Measurements from ENCODE around the gene EML6. TPM values are rescaled to one million over a fixed set of nuclear protein-coding genes. Genes with fewer than 3 reads are reported as not detected.

Gene EML6
- total RNA-seq, 1 donor from 2014 or later = 1.1 TPM

DNA sequence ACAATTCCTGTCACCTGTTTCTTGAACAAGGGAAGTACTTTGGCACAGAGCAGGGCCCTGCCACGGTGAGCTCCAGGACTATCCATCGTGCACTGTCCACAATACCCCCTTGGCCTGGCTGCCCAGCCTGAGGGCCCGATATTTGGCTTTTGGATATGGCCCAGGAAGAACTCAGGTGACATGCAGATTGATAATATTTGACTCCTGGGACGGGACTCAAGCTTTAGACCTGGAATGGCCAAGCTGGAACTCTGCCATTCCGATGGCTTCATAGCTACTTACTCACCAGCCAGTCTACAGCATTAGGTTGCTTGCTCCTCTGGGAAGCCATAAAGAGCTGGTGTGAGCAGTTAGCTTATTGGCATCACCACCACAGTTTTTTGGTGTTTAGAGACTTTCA is 26.6 kb downstream of the EML6 start:
- H3K9me3 Mint-ChIP-seq (ENCODE audit: unreplicated experiment) = no peaks in the 10 kb centered on the region
- no peak overlapping the region for H3K4me3 Mint-ChIP-seq (ENCODE audit: unreplicated experiment)
- no peak for DNase-seq (ENCODE audit: extremely low spot score, unreplicated experiment)
- no peaks in the 10 kb centered on the region for H3K4me1 Mint-ChIP-seq (ENCODE audit: unreplicated experiment)
- TF ChIP-seq, protein P1, sequence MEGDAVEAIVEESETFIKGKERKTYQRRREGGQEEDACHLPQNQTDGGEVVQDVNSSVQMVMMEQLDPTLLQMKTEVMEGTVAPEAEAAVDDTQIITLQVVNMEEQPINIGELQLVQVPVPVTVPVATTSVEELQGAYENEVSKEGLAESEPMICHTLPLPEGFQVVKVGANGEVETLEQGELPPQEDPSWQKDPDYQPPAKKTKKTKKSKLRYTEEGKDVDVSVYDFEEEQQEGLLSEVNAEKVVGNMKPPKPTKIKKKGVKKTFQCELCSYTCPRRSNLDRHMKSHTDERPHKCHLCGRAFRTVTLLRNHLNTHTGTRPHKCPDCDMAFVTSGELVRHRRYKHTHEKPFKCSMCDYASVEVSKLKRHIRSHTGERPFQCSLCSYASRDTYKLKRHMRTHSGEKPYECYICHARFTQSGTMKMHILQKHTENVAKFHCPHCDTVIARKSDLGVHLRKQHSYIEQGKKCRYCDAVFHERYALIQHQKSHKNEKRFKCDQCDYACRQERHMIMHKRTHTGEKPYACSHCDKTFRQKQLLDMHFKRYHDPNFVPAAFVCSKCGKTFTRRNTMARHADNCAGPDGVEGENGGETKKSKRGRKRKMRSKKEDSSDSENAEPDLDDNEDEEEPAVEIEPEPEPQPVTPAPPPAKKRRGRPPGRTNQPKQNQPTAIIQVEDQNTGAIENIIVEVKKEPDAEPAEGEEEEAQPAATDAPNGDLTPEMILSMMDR (IDR thresholded peaks at IDR 0.05) = no peak
- peaks cover 15% of the 10 kb centered on the region for H3K27me3 Mint-ChIP-seq (ENCODE audit: unreplicated experiment)
- no peak overlapping the region for H3K27ac Mint-ChIP-seq (ENCODE audit: unreplicated experiment)
- H3K36me3 Mint-ChIP-seq (ENCODE audit: unreplicated experiment) = no peaks in the 10 kb centered on the region

- TF ChIP-seq, protein P1 (IDR thresholded peaks at IDR 0.05) = no peak
- H3K9me3 Mint-ChIP-seq (ENCODE audit: unreplicated experiment) = no peaks in the 10 kb centered on the region
- peaks cover 16% of the 10 kb centered on the region for H3K27me3 Mint-ChIP-seq (ENCODE audit: unreplicated experiment)
- H3K4me1 Mint-ChIP-seq (ENCODE audit: unreplicated experiment) = no peaks in the 10 kb centered on the region
- no peak for DNase-seq (ENCODE audit: extremely low spot score, unreplicated experiment)
- H3K4me3 Mint-ChIP-seq (ENCODE audit: unreplicated experiment) = no peak overlapping the region
- peaks cover 2% of the 10 kb centered on the region for H3K36me3 Mint-ChIP-seq (ENCODE audit: unreplicated experiment)
- no peak overlapping the region for H3K27ac Mint-ChIP-seq (ENCODE audit: unreplicated experiment)
Observed at GRCh38 chr2:54752439-54752838, 29.0 kb downstream of the EML6 start.

- TF ChIP-seq, protein P1 (IDR thresholded peaks at IDR 0.05) = no peak
Observed at GRCh38 chr2:54755641-54756326, 32.3 kb downstream of the EML6 start.

DNA sequence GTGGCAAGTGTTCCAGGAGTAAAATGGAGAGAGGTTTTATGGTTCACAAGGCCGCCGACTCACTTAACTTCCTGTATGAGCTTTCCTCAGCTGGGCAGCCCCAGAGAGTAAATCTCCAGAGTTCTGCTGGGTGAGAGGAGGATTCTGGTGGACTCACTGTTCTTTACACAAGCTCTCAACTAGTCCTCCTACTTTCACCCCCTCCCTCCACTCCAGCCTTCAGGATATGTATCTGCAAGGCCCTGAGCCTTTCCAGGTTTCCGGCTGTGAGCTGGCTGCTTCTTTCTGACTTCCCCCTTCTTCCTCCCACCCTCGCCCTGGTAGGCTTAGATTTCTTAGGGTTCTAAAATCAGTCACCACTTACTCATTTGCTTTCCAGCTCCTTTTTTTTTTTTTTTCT is 34.0 kb downstream of the EML6 start:
- Mint-ChIP-seq H3K4me3 (ENCODE audit: unreplicated experiment) (no peak overlapping the region), H3K27me3 (ENCODE audit: unreplicated experiment) (peaks cover 16% of the 10 kb centered on the region), H3K36me3 (ENCODE audit: unreplicated experiment) (peaks cover 2% of the 10 kb centered on the region), H3K9me3 (ENCODE audit: unreplicated experiment) (no peaks in the 10 kb centered on the region), H3K27ac (ENCODE audit: unreplicated experiment) (no peak overlapping the region), H3K4me1 (ENCODE audit: unreplicated experiment) (no peaks in the 10 kb centered on the region)
- no peak for DNase-seq (ENCODE audit: extremely low spot score, unreplicated experiment)
- TF ChIP-seq, protein P1 (IDR thresholded peaks at IDR 0.05) = no peak

More at GRCh38 chr2:54755641-54756326, 32.3 kb downstream of the EML6 start:
- H3K9me3 Mint-ChIP-seq (ENCODE audit: unreplicated experiment) = no peaks in the 10 kb centered on the region
- no peak overlapping the region for H3K4me3 Mint-ChIP-seq (ENCODE audit: unreplicated experiment)
- no peaks in the 10 kb centered on the region for H3K4me1 Mint-ChIP-seq (ENCODE audit: unreplicated experiment)
- no peak for DNase-seq (ENCODE audit: extremely low spot score, unreplicated experiment)
- peaks cover 2% of the 10 kb centered on the region for H3K36me3 Mint-ChIP-seq (ENCODE audit: unreplicated experiment)
- no peak overlapping the region for H3K27ac Mint-ChIP-seq (ENCODE audit: unreplicated experiment)
- peaks cover 16% of the 10 kb centered on the region for H3K27me3 Mint-ChIP-seq (ENCODE audit: unreplicated experiment)

DNA sequence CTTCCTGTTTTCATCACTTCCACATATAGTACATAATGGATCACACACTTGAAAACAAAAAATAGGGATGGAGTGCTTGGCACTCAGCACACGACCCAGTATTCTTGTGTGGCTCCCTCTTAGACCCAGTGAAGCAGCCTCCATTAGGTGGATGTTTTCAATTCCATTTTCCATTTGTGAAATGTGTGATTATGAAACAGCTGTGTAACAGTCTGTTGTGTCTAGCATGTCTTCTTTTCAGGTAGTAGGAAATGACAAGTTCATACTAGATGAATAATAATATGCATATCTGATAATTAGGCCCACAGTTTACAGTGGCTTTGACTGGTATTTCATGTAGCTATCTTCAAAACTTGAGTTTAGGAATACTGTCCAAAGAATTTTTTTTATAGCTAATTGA is 35.5 kb downstream of the EML6 start:
- no peaks in the 10 kb centered on the region for H3K4me1 Mint-ChIP-seq (ENCODE audit: unreplicated experiment)
- no peak overlapping the region for H3K4me3 Mint-ChIP-seq (ENCODE audit: unreplicated experiment)
- H3K9me3 Mint-ChIP-seq (ENCODE audit: unreplicated experiment) = no peaks in the 10 kb centered on the region
- no peak overlapping the region for H3K27ac Mint-ChIP-seq (ENCODE audit: unreplicated experiment)
- no peak for DNase-seq (ENCODE audit: extremely low spot score, unreplicated experiment)
- H3K36me3 Mint-ChIP-seq (ENCODE audit: unreplicated experiment) = peaks cover 2% of the 10 kb centered on the region
- TF ChIP-seq, protein P1 (IDR thresholded peaks at IDR 0.05) = no peak
- peaks cover 18% of the 10 kb centered on the region for H3K27me3 Mint-ChIP-seq (ENCODE audit: unreplicated experiment)
